HepG2 (cell line): Measurements from ENCODE around the gene FGD5. TPM values are rescaled to one million over a fixed set of nuclear protein-coding genes. Genes with fewer than 3 reads are reported as not detected.

Experiments
- FOXA1 ChIP-seq, 2 experiments: fragments of 450-650 bp in 1 of 2; sonication (generic) in 1 of 2; formaldehyde crosslinking in 1 of 2; IDR thresholded peaks; 2 replicates each; pipeline versions ENCODE4 v1.4.0 to v1.6.1; 2016 to 2020; ENCODE audit warnings: missing genetic modification reagents in 1 of 2
- HES4 ChIP-seq: sonication (generic); formaldehyde crosslinking; IDR thresholded peaks from 2 replicates; pipeline ENCODE4 v1.9.0; 2021; ENCODE audit warnings: mild to moderate bottlenecking, missing genetic modification reagents, borderline replicate concordance
- HMGXB4 ChIP-seq, 2 experiments: sonication (generic) in 1 of 2; formaldehyde crosslinking in 1 of 2; IDR thresholded peaks; 2 replicates each; pipeline versions ENCODE4 v1.4.0 to v1.6.1; 2018 to 2020; ENCODE audit warnings: missing genetic modification reagents in 2 of 2, borderline replicate concordance in 1 of 2, low read depth in 1 of 2, mild to moderate bottlenecking in 1 of 2, missing biosample characterization in 1 of 2
- HNF1B ChIP-seq: sonication (generic); formaldehyde crosslinking; IDR thresholded peaks from 2 replicates; pipeline ENCODE4 v1.5.1; 2020; ENCODE audit warnings: mild to moderate bottlenecking, moderate library complexity, missing genetic modification reagents
- KLF11 ChIP-seq: IDR thresholded peaks from 2 replicates; pipeline ENCODE4 v1.6.1; 2016; ENCODE audit warnings: missing compliant biosample characterization
- LCORL ChIP-seq, 2 experiments: fragments of 450-650 bp in 1 of 2; sonication (generic) in 1 of 2; formaldehyde crosslinking in 1 of 2; IDR thresholded peaks; 2 replicates each; pipeline versions ENCODE4 v1.5.0 to v1.6.1; 2017 to 2020; ENCODE audit warnings: antibody characterized with exemption in 1 of 2, missing genetic modification reagents in 1 of 2
- MXD4 ChIP-seq: IDR thresholded peaks from 2 replicates; pipeline ENCODE4 v1.6.1; 2016; ENCODE audit warnings: mild to moderate bottlenecking, missing biosample characterization, missing genetic modification reagents
- SMC3 ChIP-seq: IDR thresholded peaks from 2 replicates; pipeline ENCODE4 v1.6.1; 2011; ENCODE audit warnings: low read length, improper control_type of control experiment
- STAG1 ChIP-seq: sonication (generic); formaldehyde crosslinking; IDR thresholded peaks from 2 replicates; pipeline ENCODE4 v1.4.0; 2020; ENCODE audit warnings: missing genetic modification reagents
- ZFAT ChIP-seq: sonication (generic); formaldehyde crosslinking; conservative IDR thresholded peaks from 2 replicates; pipeline ENCODE4 v1.8.1; 2023; ENCODE audit warnings: missing genetic modification reagents, inconsistent platforms
- ZFP91 ChIP-seq: sonication (generic); formaldehyde crosslinking; IDR thresholded peaks from 2 replicates; pipeline ENCODE4 v1.9.0; 2022; ENCODE audit warnings: missing genetic modification reagents, mild to moderate bottlenecking, borderline replicate concordance
- ZFX ChIP-seq: sonication (generic); formaldehyde crosslinking; IDR thresholded peaks from 2 replicates; pipeline ENCODE4 v1.4.0; 2020; ENCODE audit warnings: mild to moderate bottlenecking, low read depth, missing genetic modification reagents, moderate library complexity
- ZKSCAN1 ChIP-seq: fragments of 150-350 bp; IDR thresholded peaks from 2 replicates; pipeline ENCODE4 v1.6.1; 2014; ENCODE audit warnings: low read length
- ZMYM4 ChIP-seq: sonication (generic); formaldehyde crosslinking; IDR thresholded peaks from 2 replicates; pipeline ENCODE4 v1.8.1; 2023; ENCODE audit warnings: mild to moderate bottlenecking, missing genetic modification reagents
- ZNF362 ChIP-seq: sonication (generic); formaldehyde crosslinking; IDR thresholded peaks from 2 replicates; pipeline ENCODE4 v1.4.0; 2020; ENCODE audit warnings: missing genetic modification reagents, mild to moderate bottlenecking, borderline replicate concordance
- ZNF501 ChIP-seq: sonication (generic); formaldehyde crosslinking; IDR thresholded peaks from 2 replicates; pipeline ENCODE4 v1.5.1; 2020; ENCODE audit warnings: mild to moderate bottlenecking, moderate library complexity, missing genetic modification reagents
- ZNF557 ChIP-seq: sonication (generic); formaldehyde crosslinking; IDR thresholded peaks from 2 replicates; pipeline ENCODE4 v1.4.0; 2020; ENCODE audit warnings: missing genetic modification reagents
- ZNF747 ChIP-seq: sonication (generic); formaldehyde crosslinking; IDR thresholded peaks from 2 replicates; pipeline ENCODE4 v1.8.1; 2023; ENCODE audit warnings: missing genetic modification reagents, mild to moderate bottlenecking, borderline replicate concordance
- ZNF83 ChIP-seq: sonication (generic); formaldehyde crosslinking; IDR thresholded peaks from 2 replicates; pipeline ENCODE4 v1.4.0; 2020; ENCODE audit warnings: missing genetic modification reagents, mild to moderate bottlenecking, borderline replicate concordance
- ZUFSP ChIP-seq: sonication (generic); formaldehyde crosslinking; IDR thresholded peaks from 2 replicates; pipeline ENCODE4 v1.9.0; 2021; ENCODE audit warnings: missing genetic modification reagents, mild to moderate bottlenecking, borderline replicate concordance
- polyA plus RNA-seq, 8 experiments: library from polyadenylated mRNA; depleted of rRNA in 3 of 8; stranded (reverse) in 7 of 8; unstranded in 1 of 8; fragments of >200 nt; fragmentation: Illumina TruSeq in 4 of 8; extraction: Trizol in 4 of 8; gene quantifications; 2 replicates each; pipeline versions ENCODE4 v1.2.1 to v1.2.3, GENCODE V29; 2011 to 2016; ENCODE audit warnings: low read depth in 4 of 8, missing spikeins in 1 of 8, mixed read lengths in 1 of 8; ENCODE audit not compliant: insufficient read depth in 1 of 8
- total RNA-seq, 5 experiments: library from RNA; depleted of rRNA; stranded (reverse); fragments of >200 nt; fragmentation: Illumina TruSeq; extraction: Trizol; gene quantifications; 2 replicates each; pipeline ENCODE4 v1.2.3, GENCODE V29; 2016; ENCODE audit warnings: low read depth in 1 of 5

FGD5 gene
- total and polyA plus RNA-seq, 2 of the 13 experiments (the other 11 are each of a cell fraction or from before 2014, with no cell fraction given) = 0.17 TPM; not detected in 1

GRCh38 chr3:14791343-14791945 lies 27.3 kb upstream of the FGD5 start (continued):
- TF ChIP-seq ZUFSP (CRISPR knock-in tag) (no peak), KLF11 (no peak), HMGXB4 (CRISPR knock-in tag; IDR thresholded peaks at IDR 0.05; ENCODE audit: borderline replicate concordance in 1 of 2, low read depth in 1 of 2) (no peak), FOXA1 (IDR thresholded peaks at IDR 0.05) (no peak), FOXA1 (CRISPR knock-in tag; IDR thresholded peaks at IDR 0.05) (no peak), ZNF501 (CRISPR knock-in tag) (no peak), ZNF83 (CRISPR knock-in tag) (no peak), ZNF747 (CRISPR knock-in tag) (no peak), HNF1B (CRISPR knock-in tag) (0 out of 2 replicates have a peak, but pooled peaks have one; percentile 29), ZNF362 (CRISPR knock-in tag) (peak; percentile 58; the same call in 1 of the 2 replicates), LCORL (IDR thresholded peaks at IDR 0.05) (no peak), LCORL (CRISPR knock-in tag; IDR thresholded peaks at IDR 0.05) (0 out of 2 replicates have a peak, but pooled peaks have one; percentile 31), ZNF557 (CRISPR knock-in tag) (no peak), SMC3 (peak; percentile 80; the same call in 1 of the 2 replicates), ZKSCAN1 (no peak), STAG1 (CRISPR knock-in tag) (peak; percentile 87), ZFX (CRISPR knock-in tag) (no peak), ZMYM4 (CRISPR knock-in tag) (0 out of 2 replicates have a peak, but pooled peaks have one; percentile 25), ZFP91 (0 out of 2 replicates have a peak, but pooled peaks have one; percentile 56), ZFAT (CRISPR knock-in tag) (no peak), HES4 (no peak), MXD4 (no peak)
